ENCODE measurements around the gene NUCKS1.

NUCKS1 gene
- total RNA-seq: 143 to 285 (median 256) reads per million in 3 experiments

- peak; percentile 97 for DNase-seq
Observed at GRCh38 chr1:205750138-205751035, at the start of gene NUCKS1. Gene NUCKS1, minus strand, starts transcription at chr1:205750182. Its CDS starts 209 bp downstream, at chr1:205749973.

GRCh38 chr1:205798577-205798976 lies 48.6 kb upstream of the NUCKS1 start:
- DNase-seq: no peak

GRCh38 chr1:205797168-205797567 lies 47.2 kb upstream of the NUCKS1 start:
- DNase-seq: no peak

GRCh38 chr1:205794011-205794730 lies 44.2 kb upstream of the NUCKS1 start:
- no peak for DNase-seq

- no peak for DNase-seq
Observed at GRCh38 chr1:205792961-205793673, 43.1 kb upstream of the NUCKS1 start.

DNA sequence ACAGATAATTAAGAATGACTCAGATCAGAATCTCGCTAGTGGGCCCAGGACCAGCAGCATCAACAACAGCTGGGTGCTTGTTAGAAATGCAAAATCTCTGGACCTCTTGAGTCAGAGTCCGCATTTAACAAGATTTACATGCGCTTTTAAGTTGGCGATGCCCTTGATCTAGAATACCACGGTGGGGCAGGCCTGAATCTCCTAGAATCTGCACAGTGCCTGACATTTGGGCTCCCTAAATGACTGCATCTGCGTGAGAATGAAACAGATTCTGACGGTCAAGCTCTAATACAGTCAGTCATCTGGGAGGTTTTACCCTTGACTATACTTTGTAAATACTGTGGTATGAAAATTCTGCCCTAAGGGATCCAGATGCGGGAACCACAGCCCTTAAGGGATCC lies 42.5 kb upstream of the NUCKS1 start:
- DNase-seq: no peak

GRCh38 chr1:205791568-205792180 lies 41.7 kb upstream of the NUCKS1 start:
- DNase-seq: peak; percentile 43

GRCh38 chr1:205787287-205787916 lies 37.4 kb upstream of the NUCKS1 start:
- no peak for DNase-seq

- no peak for DNase-seq
Observed at GRCh38 chr1:205786601-205787000, 36.6 kb upstream of the NUCKS1 start.

- DNase-seq: no peak
Observed at GRCh38 chr1:205785446-205785845, 35.5 kb upstream of the NUCKS1 start.

GRCh38 chr1:205783904-205784303 lies 33.9 kb upstream of the NUCKS1 start:
- DNase-seq: no peak

DNA sequence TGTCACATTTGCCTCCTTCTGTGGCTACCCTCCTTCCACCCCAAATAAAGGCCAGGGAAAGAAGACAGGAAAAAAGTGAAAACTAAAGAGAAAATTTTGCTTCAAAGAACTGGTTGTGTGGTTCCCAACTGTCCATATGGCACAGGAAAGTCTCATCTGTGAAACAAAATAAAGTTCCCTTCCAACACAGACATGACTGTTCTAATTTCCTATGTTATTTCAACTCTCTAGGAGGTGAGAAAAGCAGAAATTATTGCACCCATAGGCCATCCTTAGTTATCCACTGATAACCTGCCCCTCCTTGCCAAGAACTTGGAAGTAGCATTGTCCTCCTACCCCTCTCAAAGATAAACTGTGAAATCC lies 33.4 kb upstream of the NUCKS1 start:
- DNase-seq: no peak

DNA sequence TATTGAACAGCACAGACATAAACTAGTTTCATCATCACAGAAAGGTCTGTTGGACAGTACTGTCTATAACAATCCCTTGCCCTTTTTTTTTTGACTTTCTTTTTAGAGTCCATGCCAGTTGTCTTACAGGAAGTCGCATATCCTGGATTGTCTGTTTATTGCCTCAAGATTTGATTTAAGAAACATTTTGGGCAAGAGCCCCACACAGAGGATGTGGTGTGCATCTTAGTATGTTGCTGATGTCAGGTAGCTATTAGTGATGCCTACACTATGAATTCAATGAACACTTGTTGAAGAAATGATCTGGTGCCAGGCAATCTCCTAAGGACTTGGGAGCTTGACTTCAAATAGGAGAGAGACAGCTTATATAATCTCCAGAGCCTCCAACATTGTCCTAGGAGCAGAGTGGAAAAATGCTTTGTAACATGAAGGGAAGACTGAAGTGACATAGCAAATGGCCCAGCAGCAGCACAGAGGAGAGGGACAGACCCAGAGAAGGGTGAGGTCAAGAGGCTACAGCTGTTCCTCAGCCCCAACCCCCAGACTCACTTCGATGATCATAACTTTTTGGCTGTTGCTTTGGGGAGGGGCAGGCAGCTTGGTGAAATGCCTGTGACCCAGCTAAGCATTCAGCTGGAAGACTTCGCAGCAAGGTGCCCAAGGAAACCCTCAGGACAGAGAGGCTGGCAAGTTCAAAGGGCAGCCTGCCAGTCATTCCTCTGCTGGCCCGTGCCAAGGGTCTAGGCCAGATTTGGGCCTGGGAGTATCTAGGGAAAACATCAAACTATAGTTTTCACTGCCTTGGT lies 32.8 kb upstream of the NUCKS1 start:
- DNase-seq: peak; percentile 28

DNA sequence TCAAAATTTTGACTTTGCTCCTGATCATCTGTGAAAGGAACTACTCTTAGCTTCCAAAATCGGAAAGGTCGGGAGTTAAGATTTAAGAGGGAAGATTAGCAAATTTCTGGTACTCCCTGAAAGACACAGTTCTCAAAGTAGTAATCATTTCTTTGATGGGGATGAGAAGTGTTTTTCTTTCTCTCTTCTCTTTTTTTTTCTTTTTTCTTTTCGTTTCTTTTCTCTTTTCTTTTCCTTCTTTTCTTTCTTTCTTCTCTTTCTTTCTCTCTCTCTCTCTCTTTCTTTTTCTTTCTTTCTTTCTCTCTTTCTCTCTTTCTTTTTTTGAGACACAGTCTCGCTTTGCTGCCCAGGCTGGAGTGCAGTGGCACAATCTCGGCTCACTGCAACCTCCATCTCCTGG lies 30.4 kb upstream of the NUCKS1 start:
- no peak for DNase-seq

DNA sequence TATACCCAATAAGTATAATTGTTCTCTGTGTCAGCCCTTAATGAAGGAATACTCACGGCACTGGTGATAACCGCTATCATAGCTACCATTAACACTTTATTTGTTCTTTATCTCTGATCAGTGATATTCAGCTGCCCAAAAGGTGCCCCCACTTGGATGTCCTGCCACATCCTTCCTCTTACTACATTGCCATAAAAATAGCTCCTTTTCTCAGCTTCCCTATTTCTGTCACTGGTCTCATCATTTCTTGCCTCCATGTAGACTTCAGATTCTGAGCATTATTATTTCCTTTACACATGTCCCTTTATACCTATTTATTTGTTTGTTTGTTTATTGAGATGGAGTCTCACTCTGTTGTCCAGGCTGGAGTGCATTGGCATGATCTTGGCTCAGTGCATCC lies 28.0 kb upstream of the NUCKS1 start:
- DNase-seq: no peak

DNA sequence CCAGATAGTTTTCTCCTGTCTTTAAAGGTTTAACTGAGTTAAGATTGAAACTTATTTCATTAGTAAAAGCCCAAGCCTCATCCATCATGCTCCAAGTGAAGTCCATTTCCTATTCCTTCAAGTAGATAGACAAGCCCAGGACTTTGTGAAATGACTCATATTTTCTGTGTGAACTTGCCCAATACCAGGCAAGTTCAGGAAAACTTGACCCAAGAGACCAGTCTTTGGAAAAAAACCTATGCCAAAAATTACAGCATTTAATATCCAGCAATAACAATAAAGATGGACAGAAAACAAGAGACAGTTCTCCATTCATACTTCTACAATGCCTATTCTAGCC lies 25.7 kb upstream of the NUCKS1 start:
- no peak for DNase-seq

GRCh38 chr1:205775015-205775716 lies 25.2 kb upstream of the NUCKS1 start, which contains the start of gene RAB29:
Gene RAB29, minus strand, starts transcription at chr1:205775482. Its CDS starts 526 bp downstream, at chr1:205774956.
- DNase-seq: peak; percentile 88

DNA sequence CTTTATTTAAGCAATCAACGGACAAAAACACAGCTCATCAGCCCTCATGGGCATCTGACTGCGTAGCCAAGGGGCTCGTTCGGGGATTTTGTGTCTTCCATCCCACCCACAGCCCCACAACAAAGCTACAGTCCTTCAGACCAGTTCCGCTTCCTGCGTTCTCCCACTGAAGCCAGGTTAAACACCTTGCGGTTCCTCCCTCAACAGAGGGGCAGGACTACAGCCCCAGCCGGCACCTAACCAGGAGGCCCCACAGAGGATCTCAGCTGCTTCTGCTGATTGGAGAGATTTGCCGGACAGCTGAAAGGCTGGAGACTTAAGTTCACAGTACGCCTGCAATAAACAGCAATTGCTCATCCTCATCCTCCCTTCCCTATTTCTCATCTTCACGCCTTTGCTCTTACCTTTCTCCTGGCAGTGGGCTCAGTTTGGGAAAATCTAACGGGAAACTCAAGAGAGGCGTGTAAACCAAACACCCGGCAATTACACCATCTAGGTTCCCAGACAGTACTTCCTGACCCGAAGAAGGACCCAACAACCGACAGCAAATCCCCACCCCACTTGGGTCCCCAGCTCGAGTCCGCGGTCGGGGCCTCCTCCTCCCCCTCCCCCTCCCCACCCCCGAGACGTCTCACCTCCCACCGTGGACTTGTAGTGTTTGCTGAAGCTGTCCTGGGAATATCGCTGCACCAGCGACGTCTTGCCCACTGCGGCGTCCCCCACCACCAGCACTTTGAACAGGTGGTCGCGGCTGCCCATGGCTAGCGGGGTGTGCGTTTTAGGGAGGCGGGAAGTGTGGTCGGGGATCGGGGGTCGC lies 24.4 kb upstream of the NUCKS1 start:
- peak; percentile 51 for DNase-seq

GRCh38 chr1:205772607-205773032 lies 22.6 kb upstream of the NUCKS1 start:
- no peak for DNase-seq

DNA sequence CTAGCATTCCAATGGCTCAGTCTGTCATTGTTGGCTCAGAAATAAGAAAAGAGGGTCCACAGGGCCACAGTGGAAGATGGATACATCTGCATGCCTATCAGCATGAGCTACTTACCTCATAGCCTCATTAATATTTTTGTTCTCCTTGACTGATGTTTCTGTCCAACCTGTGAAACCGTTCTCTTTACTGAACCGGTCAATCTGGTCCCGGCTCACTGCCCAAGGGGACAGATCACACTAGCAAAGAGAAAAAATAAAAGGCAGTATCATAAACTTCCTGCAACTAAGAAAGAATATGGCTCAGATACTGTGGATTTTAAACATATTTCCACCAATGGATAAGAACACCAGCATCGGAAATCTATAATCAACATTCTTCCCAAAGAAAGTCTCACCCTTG lies 20.6 kb upstream of the NUCKS1 start:
- no peak for DNase-seq
